GM12892 (cell line): ENCODE results near the gene LARP4.

Experiments used
- DNase-seq: peaks from one replicate; pipeline ENCODE4 v3.0.0; 2011; ENCODE audit not compliant: insufficient read length
- FAIRE-seq: peaks from 2 replicates; lab custom pipeline; 2011; peaks lifted over from hg19 to GRCh38; lab: Jason Lieb, UNC
- POLR2A ChIP-seq: IDR thresholded peaks from 2 replicates; pipeline ENCODE4 v1.6.1; 2011; ENCODE audit warnings: low read depth, low read length, control low read depth
- POLR2AphosphoS5 ChIP-seq: IDR thresholded peaks from 2 replicates; pipeline ENCODE4 v1.6.1; 2011; ENCODE audit warnings: low read depth, low read length, control low read depth
- TAF1 ChIP-seq: IDR thresholded peaks from 2 replicates; pipeline ENCODE4 v1.6.1; 2011; ENCODE audit warnings: low read depth, mild to moderate bottlenecking, control low read depth, low read length, borderline replicate concordance

Gene LARP4

GRCh38 chr12:50506753-50507473, 106.2 kb downstream of the LARP4 start:
- no peak for TF ChIP-seq TAF1
- no peak for TF ChIP-seq POLR2AphosphoS5
- no peak for TF ChIP-seq POLR2A
- FAIRE-seq (no peak), DNase-seq (no peak)

- DNase-seq (no peak), FAIRE-seq (no peak)
- TF ChIP-seq POLR2A = no peak
- no peak for TF ChIP-seq POLR2AphosphoS5
- TF ChIP-seq TAF1 = no peak
Observed at GRCh38 chr12:50507474-50507838, 106.8 kb downstream of the LARP4 start.

GRCh38 chr12:50507930-50508329, 107.2 kb downstream of the LARP4 start:
- FAIRE-seq = no peak
- TF ChIP-seq POLR2A (no peak), POLR2AphosphoS5 (no peak), TAF1 (no peak)
- no peak for DNase-seq

GRCh38 chr12:50508414-50508813, 107.7 kb downstream of the LARP4 start:
- DNase-seq (no peak), FAIRE-seq (no peak)
- no peak for TF ChIP-seq TAF1
- no peak for TF ChIP-seq POLR2AphosphoS5
- TF ChIP-seq POLR2A = no peak

- FAIRE-seq (no peak), DNase-seq (no peak)
- TF ChIP-seq POLR2AphosphoS5 = no peak
- TF ChIP-seq TAF1 = no peak
- no peak for TF ChIP-seq POLR2A
Observed at GRCh38 chr12:50508970-50509663, 108.4 kb downstream of the LARP4 start.

GRCh38 chr12:50514526-50515276, 114.0 kb downstream of the LARP4 start:
- DNase-seq (no peak), FAIRE-seq (no peak)
- TF ChIP-seq TAF1 (no peak), POLR2A (no peak), POLR2AphosphoS5 (no peak)

- DNase-seq (no peak), FAIRE-seq (no peak)
- no peak for TF ChIP-seq TAF1
- no peak for TF ChIP-seq POLR2A
- no peak for TF ChIP-seq POLR2AphosphoS5
Observed at GRCh38 chr12:50515587-50515986, 114.9 kb downstream of the LARP4 start.

- no peak for TF ChIP-seq TAF1
- no peak for TF ChIP-seq POLR2A
- no peak for TF ChIP-seq POLR2AphosphoS5
- peak; percentile 74 for FAIRE-seq
- peak; percentile 36 for DNase-seq
Observed at GRCh38 chr12:50517421-50518048, 116.8 kb downstream of the LARP4 start.

- TF ChIP-seq POLR2A (no peak), TAF1 (no peak), POLR2AphosphoS5 (no peak)
- no peak for DNase-seq
- no peak for FAIRE-seq
Observed at GRCh38 chr12:50518090-50518489, 117.4 kb downstream of the LARP4 start.

GRCh38 chr12:50519353-50519752, 118.7 kb downstream of the LARP4 start:
- no peak for TF ChIP-seq TAF1
- TF ChIP-seq POLR2AphosphoS5 = no peak
- no peak for TF ChIP-seq POLR2A
- FAIRE-seq (no peak), DNase-seq (no peak)
